ENCODE results near the gene PRKCSH.

- no peak for TF ChIP-seq ZNF530 (tag by site-specific recombination; IDR thresholded peaks at IDR 0.05; ENCODE audit: low read depth)
- no peak for TF ChIP-seq ZNF776 (tag by site-specific recombination; IDR thresholded peaks at IDR 0.05; ENCODE audit: borderline replicate concordance)
- no peak for TF ChIP-seq ZNF555 (tag by site-specific recombination; conservative IDR thresholded peaks at IDR 0.05)
- no peak for TF ChIP-seq ZNF214 (tag by site-specific recombination; IDR thresholded peaks at IDR 0.05; ENCODE audit: borderline replicate concordance)
- no peak for TF ChIP-seq ZNF707 (tag by site-specific recombination; IDR thresholded peaks at IDR 0.05)
- TF ChIP-seq ZBTB8A (tag by site-specific recombination; IDR thresholded peaks at IDR 0.05), result no peak
- no peak for TF ChIP-seq TCF7L2 (IDR thresholded peaks at IDR 0.05; ENCODE audit: borderline replicate concordance, low read depth, low read length)
- no peak for TF ChIP-seq ZNF23 (tag by site-specific recombination; IDR thresholded peaks at IDR 0.05; ENCODE audit: borderline replicate concordance)
These were observed 45.5 kb downstream of the PRKCSH start, which contains the start of gene ELAVL3 for GRCh38 chr19:11480715-11481533.
